PFSK-1 (cell line): ENCODE data around the gene LIFR.

Experiments used
- FOXP2 ChIP-seq: optimal IDR thresholded peaks from 2 replicates; pipeline ENCODE3; 2011; ENCODE audit warnings: borderline replicate concordance, control low read depth, inconsistent platforms; ENCODE audit not compliant: insufficient read depth; ENCODE audit errors: extremely low read length, extremely low read depth
- POLR2AphosphoS5 ChIP-seq: IDR thresholded peaks from 2 replicates; pipeline ENCODE4 v1.6.1; 2012; ENCODE audit warnings: low read depth, mild to moderate bottlenecking, control low read depth, low read length, moderate library complexity
- TAF1 ChIP-seq: IDR thresholded peaks from 2 replicates; pipeline ENCODE4 v1.6.1; 2012; ENCODE audit warnings: low read length, control low read depth, borderline replicate concordance; ENCODE audit not compliant: insufficient read depth
- TF ChIP-seq, protein P1 (sequence below), 2 experiments: IDR thresholded peaks; 2 replicates each; pipeline versions ENCODE4 v1.6.1 to v1.8.0; 2011 to 2012; ENCODE audit warnings: low read depth in 2 of 2, low read length in 2 of 2, control low read depth in 1 of 2, inconsistent platforms in 1 of 2, mild to moderate bottlenecking in 1 of 2, moderate library complexity in 1 of 2; ENCODE audit not compliant: insufficient read depth in 1 of 2

DNA sequence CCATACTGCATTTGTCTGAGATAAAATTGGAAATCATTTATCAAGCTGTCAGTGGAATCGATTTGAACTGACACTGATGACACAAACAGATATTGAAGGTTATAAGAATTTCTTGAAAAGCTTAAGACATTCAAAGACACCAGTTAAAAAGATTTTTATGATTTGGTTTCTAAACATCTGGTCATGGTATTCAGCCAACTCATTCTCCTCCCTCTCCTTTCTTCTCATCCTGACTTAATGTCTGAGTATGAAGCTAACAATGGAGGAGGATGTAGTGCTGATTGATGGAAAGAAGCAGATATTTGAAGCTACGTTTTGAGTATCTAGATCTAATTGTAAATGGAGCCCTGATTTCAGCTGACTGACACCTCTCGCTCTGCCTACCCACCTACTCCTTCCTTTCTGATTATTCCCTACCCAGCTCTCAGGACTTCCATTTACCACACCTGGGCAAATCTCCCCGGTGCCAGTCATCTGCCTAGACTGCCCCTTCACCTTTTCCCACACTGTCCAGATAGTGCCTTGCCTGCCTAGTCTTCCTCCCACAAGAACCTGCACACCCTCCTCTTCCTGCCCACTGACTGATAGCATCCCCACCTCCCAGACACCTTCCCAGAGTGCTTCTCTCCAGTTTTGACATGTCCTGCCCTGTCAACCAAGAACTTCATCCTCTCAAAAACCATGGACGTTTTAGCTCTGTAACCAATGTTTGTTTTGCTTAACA, 20.7 kb upstream of the LIFR start:
- TF ChIP-seq POLR2AphosphoS5: no peak
- TF ChIP-seq TAF1: no peak
- TF ChIP-seq, protein P1, sequence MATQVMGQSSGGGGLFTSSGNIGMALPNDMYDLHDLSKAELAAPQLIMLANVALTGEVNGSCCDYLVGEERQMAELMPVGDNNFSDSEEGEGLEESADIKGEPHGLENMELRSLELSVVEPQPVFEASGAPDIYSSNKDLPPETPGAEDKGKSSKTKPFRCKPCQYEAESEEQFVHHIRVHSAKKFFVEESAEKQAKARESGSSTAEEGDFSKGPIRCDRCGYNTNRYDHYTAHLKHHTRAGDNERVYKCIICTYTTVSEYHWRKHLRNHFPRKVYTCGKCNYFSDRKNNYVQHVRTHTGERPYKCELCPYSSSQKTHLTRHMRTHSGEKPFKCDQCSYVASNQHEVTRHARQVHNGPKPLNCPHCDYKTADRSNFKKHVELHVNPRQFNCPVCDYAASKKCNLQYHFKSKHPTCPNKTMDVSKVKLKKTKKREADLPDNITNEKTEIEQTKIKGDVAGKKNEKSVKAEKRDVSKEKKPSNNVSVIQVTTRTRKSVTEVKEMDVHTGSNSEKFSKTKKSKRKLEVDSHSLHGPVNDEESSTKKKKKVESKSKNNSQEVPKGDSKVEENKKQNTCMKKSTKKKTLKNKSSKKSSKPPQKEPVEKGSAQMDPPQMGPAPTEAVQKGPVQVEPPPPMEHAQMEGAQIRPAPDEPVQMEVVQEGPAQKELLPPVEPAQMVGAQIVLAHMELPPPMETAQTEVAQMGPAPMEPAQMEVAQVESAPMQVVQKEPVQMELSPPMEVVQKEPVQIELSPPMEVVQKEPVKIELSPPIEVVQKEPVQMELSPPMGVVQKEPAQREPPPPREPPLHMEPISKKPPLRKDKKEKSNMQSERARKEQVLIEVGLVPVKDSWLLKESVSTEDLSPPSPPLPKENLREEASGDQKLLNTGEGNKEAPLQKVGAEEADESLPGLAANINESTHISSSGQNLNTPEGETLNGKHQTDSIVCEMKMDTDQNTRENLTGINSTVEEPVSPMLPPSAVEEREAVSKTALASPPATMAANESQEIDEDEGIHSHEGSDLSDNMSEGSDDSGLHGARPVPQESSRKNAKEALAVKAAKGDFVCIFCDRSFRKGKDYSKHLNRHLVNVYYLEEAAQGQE (IDR thresholded peaks at IDR 0.05; ENCODE audit: insufficient read depth in 1 of 2, low read depth in 2 of 2, low read length in 2 of 2): no peak
- TF ChIP-seq FOXP2: no peak
